Measurements from ENCODE around the gene EPS8. TPM values are rescaled to one million over a fixed set of nuclear protein-coding genes. Genes with fewer than 3 reads are reported as not detected.

Gene EPS8
- total RNA-seq, 1 experiment from 2014 or later: 32.0 TPM

DNA sequence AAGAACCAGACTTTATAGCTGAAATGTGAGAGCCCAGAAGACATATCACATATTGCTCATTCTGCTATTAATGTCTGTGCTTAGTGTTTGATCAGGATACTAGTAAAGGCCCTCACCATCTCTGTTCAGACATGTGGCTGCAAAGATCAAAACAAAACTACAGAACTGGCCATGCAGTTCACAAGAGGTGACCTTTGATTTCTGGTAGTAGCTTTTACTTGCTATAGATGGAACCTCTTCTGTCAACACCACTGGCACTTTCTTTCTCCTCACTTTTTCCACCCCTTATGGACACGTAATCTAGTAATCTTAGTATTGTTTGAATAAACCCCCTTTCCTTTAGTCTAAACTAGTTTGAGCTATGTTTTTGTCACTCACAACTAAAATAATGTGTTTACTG, 214.8 kb downstream of the EPS8 start:
- CTCF ChIA-PET: interaction anchor here (1.2 kb wide), 1 partner anchor 10 kb away, joined by 3 read pairs; no protein-coding TSS in a partner anchor
- ATAC-seq: no peak
- in situ Hi-C loops (cut with HindIII; ENCODE audit: low pct_unique_long_range_greater_than_20kb, low sequenced_read_pairs) (no loop called here), intact Hi-C loops (cut with micrococcal nuclease; ENCODE audit: unreplicated experiment) (no loop called here)
- Histone ChIP-seq H3K27me3 (ENCODE audit: control insufficient read depth, insufficient read depth, low read length) (no peaks in the 10 kb centered on the region), H3K4me3 (ENCODE audit: low read depth in 2 of 2, low read length in 2 of 2) (no peak overlapping the region), H3K9me3 (ENCODE audit: control insufficient read depth, insufficient read depth, low read depth, low read length) (no peaks in the 10 kb centered on the region), H3K27ac (ENCODE audit: low read length) (no peak overlapping the region), H3K4me1 (ENCODE audit: control insufficient read depth, insufficient read depth, low read length) (no peaks in the 10 kb centered on the region; the same call in 1 of the 2 replicates), H3K36me3 (ENCODE audit: control insufficient read depth, insufficient read depth, low read length) (no peaks in the 10 kb centered on the region)
- no TSS peak for BruUV-seq (replicated peaks)
- DNase-seq (ENCODE audit: low read depth, low spot score): no peak
- TF ChIP-seq REST (IDR thresholded peaks at IDR 0.05; ENCODE audit: insufficient read depth in 1 of 2, low read depth in 2 of 2, low read length in 1 of 2): no peak
- TF ChIP-seq CTCF (IDR thresholded peaks at IDR 0.05): no peak
- no peak for TF ChIP-seq SIN3A (IDR thresholded peaks at IDR 0.05; ENCODE audit: borderline replicate concordance, insufficient read depth, low read depth, low read length)
- no peak for TF ChIP-seq TCF7L2 (IDR thresholded peaks at IDR 0.05; ENCODE audit: low read depth, low read length)
- POLR2A ChIA-PET: no interaction called here

Other genes starting within 250 kb of the EPS8 start
- 99.4 TPM for gene STRAP, start 93.0 kb upstream of the EPS8 start, total RNA-seq (2021; ENCODE audit: unreplicated experiment)
- 22.6 TPM for gene DERA, start 121.9 kb upstream of the EPS8 start, total RNA-seq (2021; ENCODE audit: unreplicated experiment)